Measurements from ENCODE around the gene EIF4EBP2.

GRCh38 chr10:70374775-70375614 lies 28.9 kb upstream of the EIF4EBP2 start:
- TF ChIP-seq CTCF (conservative IDR thresholded peaks at IDR 0.05; ENCODE audit: low read depth in 2 of 2) (no peak), JUNB (IDR thresholded peaks at IDR 0.05; ENCODE audit: unreplicated experiment) (no peak), REST (IDR thresholded peaks at IDR 0.05; ENCODE audit: unreplicated experiment) (no peak), EZH2phosphoT487 (IDR thresholded peaks at IDR 0.05; ENCODE audit: unreplicated experiment) (no peak), CREB1 (CRISPR knock-in tag; IDR thresholded peaks at IDR 0.05; ENCODE audit: low read depth) (no peak), ZNF331 (CRISPR knock-in tag; IDR thresholded peaks at IDR 0.05; ENCODE audit: low read depth) (no peak), POLR2AphosphoS5 (IDR thresholded peaks at IDR 0.05; ENCODE audit: low read depth) (no peak), EZH2 (IDR thresholded peaks at IDR 0.05; ENCODE audit: low read depth, unreplicated experiment) (no peak), ETS1 (IDR thresholded peaks at IDR 0.05) (no peak)
